Fibroblast of pulmonary artery (primary cell): Measurements from ENCODE around the gene SAMD8.

Experiments used
- DNase-seq: peaks from one replicate; pipeline ENCODE4 v3.0.0-alpha.2; 2010; ENCODE audit warnings: low read depth
- H3K4me3 ChIP-seq: replicated peaks from 2 replicates; pipeline ENCODE4 v1.5.1; 2011; ENCODE audit warnings: low read depth, mild to moderate bottlenecking, control low read depth, low read length, moderate library complexity
- CTCF ChIP-seq: IDR thresholded peaks from 2 replicates; pipeline ENCODE4 v1.5.1; 2011; ENCODE audit warnings: mild to moderate bottlenecking, control low read depth, low read length, inconsistent platforms; ENCODE audit errors: missing control alignments

Gene SAMD8

DNA sequence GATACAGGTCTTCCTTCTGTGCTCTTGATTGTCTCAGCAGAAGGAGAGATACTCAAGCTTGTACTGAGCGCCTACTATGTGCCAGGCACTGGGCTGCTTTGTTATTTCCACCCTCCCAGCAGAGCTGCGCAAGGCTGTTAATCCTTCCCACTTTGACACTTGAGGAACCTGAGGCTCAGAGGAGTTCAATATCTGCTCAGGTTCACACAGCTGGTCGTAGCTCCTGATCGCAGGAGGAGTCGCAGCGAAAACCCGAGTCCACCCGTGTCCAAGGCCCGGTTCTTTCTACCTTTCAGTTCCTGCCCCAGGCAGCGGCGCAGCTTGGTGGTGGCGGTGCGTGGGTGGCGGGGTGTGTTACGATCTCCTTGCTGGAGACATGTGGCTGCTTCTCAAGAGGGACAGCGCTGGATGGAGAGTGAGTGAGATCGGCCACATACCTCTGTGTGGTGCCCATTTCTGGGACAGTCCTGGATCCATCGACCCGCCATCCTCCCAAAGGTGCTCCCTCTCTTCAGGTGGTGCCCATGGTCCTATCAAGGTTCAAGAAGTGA, 26.5 kb upstream of the SAMD8 start:
- H3K4me3 ChIP-seq, result no peak overlapping the region
- no peak for TF ChIP-seq CTCF
- DNase-seq, result no peak

DNA sequence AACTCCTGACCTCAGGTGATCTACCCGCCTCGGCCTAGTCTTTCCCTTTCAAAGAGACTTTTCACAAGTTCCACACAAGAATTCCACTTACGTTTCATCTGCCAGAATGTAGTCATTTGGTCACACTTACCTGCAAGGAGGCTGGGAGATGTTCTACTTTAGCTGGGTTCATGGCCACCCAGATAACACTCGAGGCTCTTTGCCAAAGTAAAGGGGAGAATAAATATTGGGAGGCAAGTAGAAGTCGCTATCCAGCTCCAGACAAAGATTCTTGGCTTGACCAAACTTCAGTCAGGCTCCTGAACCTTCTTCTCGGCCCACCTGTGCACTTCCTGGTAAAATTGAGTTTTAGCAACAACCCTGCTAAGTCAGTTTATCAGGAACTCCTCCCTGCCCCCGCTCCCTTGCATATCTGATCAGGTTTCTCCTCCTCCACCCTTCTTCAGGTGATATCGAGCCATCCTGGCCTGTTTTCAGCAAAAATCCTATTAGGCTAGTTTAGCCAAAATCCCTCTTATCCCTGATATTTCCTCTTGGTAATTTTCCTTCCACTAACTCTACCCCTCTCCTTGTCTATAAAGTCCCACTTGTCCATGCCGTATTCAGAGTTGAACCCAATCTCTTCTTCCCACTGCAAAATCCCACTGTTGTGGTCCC, 25.1 kb upstream of the SAMD8 start:
- no peak for TF ChIP-seq CTCF
- H3K4me3 ChIP-seq, result no peak overlapping the region
- DNase-seq, result no peak

GRCh38 chr10:75088640-75089039, 22.8 kb upstream of the SAMD8 start:
- no peak overlapping the region for H3K4me3 ChIP-seq
- DNase-seq, result no peak
- no peak for TF ChIP-seq CTCF

DNA sequence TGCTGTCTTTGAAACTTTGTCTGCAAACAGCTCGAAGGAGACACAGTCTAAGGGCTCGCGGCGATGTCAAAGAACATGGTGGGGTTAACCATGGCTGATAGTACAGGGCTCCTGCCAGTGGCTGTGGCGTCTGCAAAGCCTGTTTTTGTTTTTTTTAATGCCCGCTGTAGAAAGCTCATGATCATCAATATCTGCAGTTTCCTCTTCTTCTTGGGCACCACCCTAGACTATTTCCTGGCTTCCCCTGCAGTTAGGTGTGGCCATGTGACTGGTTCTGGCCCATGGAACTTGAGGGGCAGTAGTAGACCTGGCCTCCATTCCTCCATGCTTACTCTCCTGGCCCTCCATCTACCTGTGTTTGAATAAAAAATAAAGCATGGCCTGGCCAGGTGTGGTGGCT, 21.8 kb upstream of the SAMD8 start:
- DNase-seq, result no peak
- no peak for TF ChIP-seq CTCF
- H3K4me3 ChIP-seq, result no peak overlapping the region

DNA sequence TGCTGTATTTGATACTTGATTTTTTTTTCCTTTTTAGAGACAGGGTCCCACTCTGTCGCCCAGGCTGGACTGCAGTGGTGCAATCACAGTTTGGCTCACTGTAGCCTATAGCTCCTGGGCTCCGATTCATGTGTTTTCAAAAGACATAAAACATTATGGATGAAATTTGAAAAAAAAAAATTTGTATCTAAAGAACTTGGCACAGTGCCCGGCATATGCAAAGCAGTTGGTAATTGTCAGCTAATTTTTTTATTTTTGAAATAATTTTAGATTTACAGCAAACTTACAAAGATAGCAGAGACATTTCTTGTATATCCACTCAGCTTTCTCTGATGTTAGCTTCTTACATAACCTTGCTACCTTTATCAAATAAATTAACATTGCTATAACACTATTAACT, 20.3 kb upstream of the SAMD8 start:
- no peak for TF ChIP-seq CTCF
- H3K4me3 ChIP-seq, result no peak overlapping the region
- DNase-seq, result no peak

DNA sequence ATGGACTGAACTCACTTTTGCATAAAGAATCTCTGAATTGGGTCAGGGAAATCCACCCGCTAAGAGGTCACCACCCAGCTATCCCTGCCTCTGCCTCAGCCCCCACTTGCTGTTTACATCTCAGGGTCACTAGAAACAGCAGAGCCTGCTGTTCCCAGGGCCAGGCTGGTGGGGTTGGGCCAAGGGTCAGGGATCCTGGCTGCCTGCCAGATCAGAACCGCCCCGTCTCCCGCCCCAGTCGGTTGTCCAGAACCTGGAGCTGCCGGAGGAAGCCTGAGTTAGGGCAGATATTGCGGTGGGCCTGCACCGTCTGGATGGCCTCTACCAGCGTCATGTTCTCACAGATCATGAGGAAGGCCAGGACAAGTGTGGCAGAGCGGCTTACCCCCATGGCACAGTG, 17.0 kb upstream of the SAMD8 start:
- TF ChIP-seq CTCF, result no peak
- no peak for DNase-seq
- no peak overlapping the region for H3K4me3 ChIP-seq

- TF ChIP-seq CTCF, result no peak
- H3K4me3 ChIP-seq, result no peak overlapping the region
- no peak for DNase-seq
Measured at GRCh38 chr10:75095631-75096030, 15.8 kb upstream of the SAMD8 start.
